SJCRH30 (cell line): Measurements from ENCODE around the gene PLA2G6. TPM values are rescaled to one million over a fixed set of nuclear protein-coding genes. Genes with fewer than 3 reads are reported as not detected.

Experiments
- DNase-seq, 2 experiments: peaks; one replicate each; pipeline ENCODE4 v3.0.0-alpha.2; 2015 to 2020
- H3K27ac ChIP-seq: fragments of 250-450 bp; sonication (Bioruptor Pico); 2 replicates; pipeline ENCODE4 v1.5.1; 2020; ENCODE audit warnings: mild to moderate bottlenecking, moderate library complexity
- H3K27me3 ChIP-seq: fragments of 250-450 bp; sonication (Bioruptor Pico); 2 replicates; pipeline ENCODE4 v1.5.1; 2020; ENCODE audit warnings: mild to moderate bottlenecking, moderate library complexity
- H3K36me3 ChIP-seq: fragments of 250-450 bp; sonication (Bioruptor Pico); 2 replicates; pipeline ENCODE4 v1.5.1; 2020; ENCODE audit warnings: mild to moderate bottlenecking, moderate library complexity
- H3K4me1 ChIP-seq: fragments of 250-450 bp; sonication (Bioruptor Pico); 2 replicates; pipeline ENCODE4 v1.5.1; 2020; ENCODE audit warnings: mild to moderate bottlenecking, moderate library complexity
- H3K4me3 ChIP-seq: fragments of 250-450 bp; sonication (Bioruptor Pico); 2 replicates; pipeline ENCODE4 v1.5.1; 2020; ENCODE audit warnings: mild to moderate bottlenecking, moderate library complexity
- H3K9me3 ChIP-seq: fragments of 250-450 bp; sonication (Bioruptor Pico); replicated peaks from 2 replicates; pipeline ENCODE4 v1.5.1; 2020; ENCODE audit warnings: mild to moderate bottlenecking, moderate library complexity
- total RNA-seq: library from RNA; depleted of rRNA; stranded (reverse); fragments of >200 nt; shearing (Covaris generic); gene quantifications from 2 replicates; pipeline ENCODE4 v1.2.3, GENCODE V29; 2014

PLA2G6 gene
- total RNA-seq, 1 experiment from 2014 or later: 5.4 TPM

DNA sequence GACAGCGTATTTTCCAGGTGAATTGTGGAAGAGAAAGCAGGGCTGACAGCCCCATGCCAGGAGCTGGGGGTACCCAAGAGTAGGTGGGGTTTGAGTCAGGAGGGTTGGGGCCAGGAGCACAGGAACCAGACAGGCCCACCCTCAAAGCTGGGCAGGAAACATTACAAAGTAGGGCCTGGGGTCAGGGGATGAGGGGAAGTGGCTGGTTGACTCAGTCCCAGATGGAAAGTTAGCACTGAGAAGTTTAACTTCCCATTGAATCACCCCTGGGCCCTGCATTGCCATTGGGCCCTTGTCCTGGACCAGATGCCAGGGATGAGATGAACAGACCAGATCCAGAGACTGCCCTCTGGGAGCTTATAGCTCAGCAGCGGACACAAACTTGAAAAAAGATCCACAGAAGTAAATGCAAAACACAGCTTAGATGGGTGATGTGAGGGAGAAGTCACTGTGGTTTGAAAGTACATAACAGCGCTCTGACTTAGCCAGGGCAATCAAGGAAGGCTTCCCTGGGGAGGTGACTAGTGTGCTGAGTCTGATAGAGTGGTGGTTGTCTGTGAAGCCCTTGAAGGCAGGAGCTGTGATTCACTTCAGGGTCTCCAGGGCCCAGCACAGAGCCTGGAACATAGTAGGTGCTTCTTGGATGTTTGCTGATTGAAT, 22.4 kb upstream of the PLA2G6 start:
- H3K9me3 ChIP-seq: no peaks in the 10 kb centered on the region
- no peak for DNase-seq
- H3K27ac ChIP-seq: no peak overlapping the region
- no peak overlapping the region for H3K4me3 ChIP-seq
- H3K27me3 ChIP-seq: no peaks in the 10 kb centered on the region
- H3K4me1 ChIP-seq: 0 out of 2 replicates have a peak, but pooled peaks cover 4% of the 10 kb centered on the region
- no peaks in the 10 kb centered on the region for H3K36me3 ChIP-seq

DNA sequence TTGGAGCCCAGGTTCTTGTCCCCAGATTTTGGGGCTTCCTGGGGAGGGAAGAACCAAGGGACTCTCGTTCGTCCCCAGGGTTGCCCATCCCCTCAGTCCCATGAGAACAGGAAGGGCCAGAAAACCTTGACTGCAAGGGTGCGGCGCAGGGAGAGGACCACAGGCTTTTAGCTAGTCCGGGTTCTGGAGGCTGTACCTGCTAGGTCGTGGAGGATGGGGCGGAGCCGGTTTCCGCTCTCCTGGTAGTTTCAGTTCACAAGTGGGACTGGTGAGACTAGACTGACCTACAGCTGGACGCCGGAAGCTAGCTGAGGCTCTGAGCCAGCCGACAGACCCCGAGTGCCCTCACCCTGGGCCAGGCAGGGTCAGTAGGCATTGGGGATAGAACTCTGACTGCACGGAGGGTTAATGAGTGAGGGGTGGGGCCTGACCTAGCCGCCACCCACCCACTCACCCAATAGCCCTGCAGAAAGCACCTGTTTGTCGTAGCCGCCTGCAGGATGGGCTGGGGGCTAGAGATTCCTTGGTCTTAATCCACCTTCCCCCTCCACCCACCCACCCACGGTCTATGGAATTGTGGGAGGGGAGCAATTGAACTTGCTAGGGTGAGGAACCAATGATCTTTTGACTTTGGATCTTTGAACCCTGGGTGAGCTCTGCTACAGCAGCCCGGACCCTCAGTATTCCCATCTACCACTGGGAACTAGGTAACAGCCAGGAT, 21.6 kb upstream of the PLA2G6 start:
- Histone ChIP-seq H3K27me3 (no peaks in the 10 kb centered on the region), H3K36me3 (no peaks in the 10 kb centered on the region), H3K27ac (peak overlapping the region; percentile 79; the same call in 1 of the 2 replicates), H3K9me3 (no peaks in the 10 kb centered on the region), H3K4me3 (peak overlapping the region; percentile 87), H3K4me1 (0 out of 2 replicates have a peak, but pooled peaks cover 4% of the 10 kb centered on the region)
- DNase-seq: peak in 1 of 2 experiments; percentile 27

DNA sequence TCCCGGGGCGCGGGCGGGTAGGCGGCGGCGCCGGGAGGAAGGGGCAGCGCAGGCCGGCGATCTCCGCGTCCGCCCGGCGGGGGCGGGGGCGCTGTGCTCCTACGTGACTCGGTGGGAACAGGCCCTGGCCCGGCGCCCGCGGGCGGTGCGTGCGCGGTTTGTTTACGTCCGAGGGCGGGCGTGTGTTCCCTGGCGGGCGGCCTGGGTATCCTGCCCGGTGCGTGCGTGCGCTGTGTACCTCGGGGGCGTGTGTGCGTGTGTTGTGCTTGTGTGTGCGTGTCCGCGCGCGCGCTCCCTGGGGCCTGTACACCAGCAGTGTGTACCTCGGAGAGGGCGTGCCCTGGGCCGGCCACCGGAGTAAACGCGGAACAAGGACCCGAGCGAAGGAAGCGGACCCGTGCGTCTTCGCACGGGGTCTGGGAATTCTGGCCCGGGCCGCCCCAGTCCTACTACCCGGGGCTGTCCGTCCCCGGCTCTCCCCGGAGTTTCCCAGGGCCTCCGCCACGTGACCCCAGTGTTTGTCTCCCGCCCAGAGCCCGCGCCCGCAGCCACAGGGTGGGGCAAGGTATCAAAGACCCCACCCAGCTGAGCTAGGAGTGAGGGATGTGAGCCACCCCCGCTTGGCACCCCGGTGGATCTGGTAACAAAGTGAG, 20.9 kb upstream of the PLA2G6 start:
- peak; percentile 56 to 57 for DNase-seq
- H3K27ac ChIP-seq: peak overlapping the region; percentile 79; the same call in 1 of the 2 replicates

DNA sequence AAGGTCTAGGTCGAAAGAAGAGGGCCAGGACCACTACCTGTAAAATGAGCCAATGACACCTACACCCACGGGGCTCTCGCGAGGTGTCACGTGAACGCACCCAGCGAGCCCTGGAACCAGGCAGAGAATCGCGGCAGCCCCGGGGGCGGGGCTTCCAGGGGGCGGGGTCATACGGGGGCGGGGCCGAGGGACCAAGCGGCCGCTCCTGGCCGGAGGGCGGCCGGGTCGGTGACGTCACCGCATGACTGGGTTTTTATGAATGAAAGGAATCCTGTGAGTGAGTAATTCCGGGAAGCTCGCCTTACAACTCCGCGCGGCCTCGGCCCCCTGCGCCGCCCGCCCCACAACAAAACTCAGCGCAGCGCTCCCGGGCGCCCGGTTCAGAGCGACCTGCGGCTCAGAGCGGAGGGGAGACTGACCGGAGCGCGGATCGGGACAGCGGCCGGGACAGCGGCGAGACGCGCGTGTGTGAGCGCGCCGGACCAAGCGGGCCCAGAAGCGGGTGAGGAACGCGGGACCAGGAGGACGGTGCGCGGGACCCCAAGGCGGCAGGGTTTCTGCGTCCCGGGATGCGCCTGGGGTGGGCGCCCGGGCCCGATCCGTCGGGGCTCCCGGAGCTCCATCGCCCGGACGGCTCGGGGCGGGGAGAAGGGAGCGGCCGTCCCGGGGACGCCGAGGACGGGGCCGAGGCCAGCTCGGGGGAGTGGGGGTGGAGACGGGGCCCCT, 20.2 kb upstream of the PLA2G6 start, which contains the start of gene MAFF:
TSS of gene MAFF (plus strand) at position 284 of the 726 bp plus-strand sequence. CDS start 11,860 bp downstream, outside the sequence.
- Histone ChIP-seq H3K27ac (peak within 1 kb of the TSS; percentile 79), H3K9me3 (no peaks in the 10 kb centered on the region), H3K4me1 (0 out of 2 replicates have a peak, but pooled peaks cover 4% of the 10 kb centered on the region), H3K27me3 (no peaks in the 10 kb centered on the region), H3K36me3 (no peaks in the 10 kb centered on the region), H3K4me3 (peak within 1 kb of the TSS; percentile 87)
- peak; percentile 95 for DNase-seq

More for the DNA sequence above, 20.9 kb upstream of the PLA2G6 start:
- H3K4me1 ChIP-seq: 0 out of 2 replicates have a peak, but pooled peaks cover 4% of the 10 kb centered on the region
- no peaks in the 10 kb centered on the region for H3K36me3 ChIP-seq
- no peaks in the 10 kb centered on the region for H3K9me3 ChIP-seq
- peak overlapping the region; percentile 87 for H3K4me3 ChIP-seq
- H3K27me3 ChIP-seq: no peaks in the 10 kb centered on the region

DNA sequence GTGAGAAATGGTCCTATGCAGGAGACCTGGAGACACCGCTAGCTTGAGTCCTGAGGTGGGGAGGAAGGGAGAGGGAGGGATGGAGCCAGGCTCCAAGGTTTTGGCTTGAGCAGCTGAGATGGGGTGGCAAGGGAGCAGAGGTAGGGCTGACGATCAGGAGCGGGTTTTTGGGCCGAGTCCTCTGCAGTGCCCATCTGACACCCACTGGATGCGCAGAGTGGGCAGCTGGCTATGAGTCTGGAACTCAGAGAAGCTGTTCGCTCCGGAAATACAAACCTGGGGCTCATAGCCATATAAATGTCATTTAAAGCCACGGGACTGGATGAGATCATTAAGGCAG, 19.7 kb upstream of the PLA2G6 start:
- Histone ChIP-seq H3K9me3 (no peaks in the 10 kb centered on the region), H3K4me1 (0 out of 2 replicates have a peak, but pooled peaks cover 4% of the 10 kb centered on the region), H3K27me3 (no peaks in the 10 kb centered on the region), H3K27ac (no peak overlapping the region), H3K36me3 (no peaks in the 10 kb centered on the region), H3K4me3 (peak overlapping the region; percentile 87)
- no peak for DNase-seq

DNA sequence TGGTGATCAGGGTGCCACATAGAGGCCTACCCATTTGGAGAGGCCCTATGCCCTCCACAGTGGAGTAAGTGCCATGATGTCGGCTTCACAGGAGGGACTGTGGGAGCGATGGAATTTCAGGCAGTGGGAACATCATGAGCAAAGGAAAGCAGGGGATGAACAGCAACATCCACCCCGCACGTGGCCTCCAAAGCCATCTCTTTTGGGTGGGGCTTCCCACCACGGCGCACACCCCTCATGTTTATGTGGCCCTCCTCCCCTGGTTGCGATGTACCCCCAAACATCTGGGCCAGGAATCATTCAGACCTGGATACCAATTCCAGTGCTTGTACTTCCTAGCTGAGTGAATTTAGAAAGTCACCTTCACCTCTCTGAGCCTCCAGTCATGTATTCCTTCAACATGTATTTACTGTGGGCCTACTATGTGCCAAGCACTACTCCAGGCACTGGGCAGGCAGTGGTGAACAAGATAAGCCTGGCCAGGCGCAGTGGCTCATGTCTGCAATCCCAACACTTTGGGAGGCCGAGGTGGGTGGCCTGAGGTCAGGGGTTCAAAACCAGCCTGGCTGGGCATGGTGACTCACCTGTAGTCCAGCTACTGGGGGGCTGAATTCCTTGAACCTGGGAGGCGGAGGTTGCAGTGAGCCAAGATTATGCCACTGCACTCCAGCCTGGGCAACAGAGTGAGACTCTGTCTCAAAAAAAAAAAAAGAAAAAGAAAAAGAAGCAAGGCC, 18.4 kb upstream of the PLA2G6 start:
- DNase-seq: no peak
- Histone ChIP-seq H3K4me3 (no peak overlapping the region), H3K4me1 (peaks cover 5% of the 10 kb centered on the region), H3K9me3 (no peaks in the 10 kb centered on the region), H3K36me3 (no peaks in the 10 kb centered on the region), H3K27ac (no peak overlapping the region), H3K27me3 (no peaks in the 10 kb centered on the region)

DNA sequence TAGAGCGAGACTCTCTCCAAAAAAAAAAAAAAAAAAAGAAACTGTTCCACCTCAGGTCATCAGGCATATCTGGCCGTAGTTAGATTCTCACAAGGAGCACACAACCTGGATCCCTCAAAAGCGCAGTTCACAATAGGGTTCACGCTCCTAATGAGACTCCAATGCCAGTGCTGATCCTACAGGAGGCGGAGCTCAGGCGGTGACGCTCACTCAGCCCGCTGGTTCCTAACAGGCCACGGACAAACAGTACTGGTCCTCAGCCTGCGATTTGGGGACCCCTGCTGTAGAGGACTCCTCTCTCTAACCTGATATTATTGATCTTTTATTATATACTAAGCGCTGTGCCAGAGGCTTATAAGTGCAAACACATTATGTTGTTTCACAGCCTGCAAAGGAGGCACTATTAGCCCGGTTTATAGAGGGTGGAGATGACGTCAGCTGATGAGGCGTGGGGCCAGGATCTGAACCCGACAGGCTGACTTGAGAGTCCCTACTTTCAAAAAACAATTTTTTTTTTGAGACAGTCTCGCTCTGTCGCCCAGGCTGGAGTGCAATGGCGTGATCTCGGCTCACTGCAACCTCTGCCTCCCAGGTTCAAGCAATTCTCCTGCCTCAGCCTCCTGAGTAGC, 15.3 kb upstream of the PLA2G6 start:
- H3K9me3 ChIP-seq: no peaks in the 10 kb centered on the region
- peak in 1 of 2 experiments; percentile 41 for DNase-seq
- no peaks in the 10 kb centered on the region for H3K27me3 ChIP-seq
- peaks cover 14% of the 10 kb centered on the region for H3K4me1 ChIP-seq
- H3K27ac ChIP-seq: no peak overlapping the region
- no peaks in the 10 kb centered on the region for H3K36me3 ChIP-seq
- H3K4me3 ChIP-seq: peak overlapping the region; percentile 7; the same call in 1 of the 2 replicates

DNA sequence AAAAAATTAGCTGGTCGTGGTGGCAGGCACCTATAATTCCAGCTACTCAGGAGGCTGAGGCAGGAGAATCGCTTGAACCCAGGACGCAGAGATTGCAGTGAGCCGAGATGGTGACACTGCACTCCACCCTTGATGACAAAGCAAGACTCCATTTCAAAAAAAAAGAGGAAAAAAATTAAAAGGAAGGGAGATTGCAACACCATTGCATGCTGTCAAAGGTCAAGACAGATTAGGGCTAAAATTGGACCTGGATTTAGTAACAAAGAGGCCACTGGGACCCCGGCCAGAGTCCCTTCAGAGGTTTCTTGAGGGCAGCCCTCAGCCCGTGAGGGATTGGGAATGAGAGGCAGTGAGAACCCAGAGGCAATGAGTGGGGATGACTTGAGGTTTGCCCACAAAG, 11.9 kb upstream of the PLA2G6 start:
- Histone ChIP-seq H3K36me3 (no peaks in the 10 kb centered on the region), H3K27me3 (no peaks in the 10 kb centered on the region), H3K27ac (no peak overlapping the region), H3K9me3 (no peaks in the 10 kb centered on the region), H3K4me3 (no peak overlapping the region), H3K4me1 (peaks cover 10% of the 10 kb centered on the region)
- DNase-seq: no peak

DNA sequence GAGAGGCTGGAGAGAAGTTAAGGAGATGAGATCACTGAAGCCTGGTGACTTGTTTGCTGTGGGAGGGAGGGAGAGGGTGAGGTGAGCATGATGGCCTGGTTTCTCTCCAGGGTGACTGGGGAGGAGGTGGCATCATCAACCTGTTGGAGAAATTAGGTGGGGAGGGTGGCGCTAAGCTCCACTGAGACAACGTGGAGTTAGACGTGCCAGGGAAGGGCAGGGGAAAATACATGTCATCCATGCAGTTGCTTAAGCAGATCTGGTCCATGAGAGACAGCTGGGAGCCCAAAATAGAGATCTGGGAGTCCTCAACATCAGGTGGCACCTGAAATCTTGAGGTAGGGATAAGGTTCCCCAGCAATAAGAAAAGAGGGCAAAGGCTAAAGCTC, 10.8 kb upstream of the PLA2G6 start:
- H3K27ac ChIP-seq: no peak overlapping the region
- H3K36me3 ChIP-seq: no peaks in the 10 kb centered on the region
- no peak overlapping the region for H3K4me3 ChIP-seq
- no peaks in the 10 kb centered on the region for H3K9me3 ChIP-seq
- H3K4me1 ChIP-seq: peaks cover 10% of the 10 kb centered on the region
- H3K27me3 ChIP-seq: no peaks in the 10 kb centered on the region
- no peak for DNase-seq

DNA sequence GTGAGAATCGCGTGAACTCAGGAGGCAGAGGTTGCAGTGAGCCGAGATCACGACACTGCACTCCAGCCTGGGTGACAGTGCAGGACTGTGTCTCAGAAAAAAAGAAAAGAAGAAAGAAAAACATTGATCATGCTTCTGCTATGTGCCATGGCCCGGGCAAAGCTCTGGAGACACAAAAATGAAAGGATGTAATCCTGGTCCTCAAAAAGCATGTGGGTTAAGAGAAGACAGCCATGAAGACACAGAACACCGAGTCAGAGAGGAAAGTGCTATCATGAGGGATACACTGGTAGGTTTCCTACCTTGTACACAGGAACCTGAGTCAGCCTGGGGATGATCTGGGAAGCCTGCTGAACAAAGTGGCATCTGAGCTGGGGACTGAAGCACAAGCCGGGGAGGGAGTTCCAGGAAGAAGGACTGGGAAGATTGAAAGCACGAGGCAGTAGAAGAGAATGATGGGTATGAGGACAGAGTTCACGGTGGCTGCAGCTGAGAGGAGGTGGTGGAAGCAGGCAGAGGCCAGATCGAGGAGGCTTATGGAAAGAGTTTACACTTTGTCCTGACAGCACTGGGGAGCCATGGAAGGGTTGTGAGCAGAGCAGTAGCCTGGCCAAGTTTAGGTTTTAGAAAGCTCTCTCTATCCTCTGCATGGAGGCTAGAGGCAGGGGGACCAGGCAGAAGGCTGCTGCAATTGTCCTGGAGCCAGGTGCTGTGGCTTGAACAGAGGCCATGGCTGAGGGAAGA, 10.3 kb upstream of the PLA2G6 start:
- H3K4me1 ChIP-seq: peaks cover 14% of the 10 kb centered on the region
- no peak overlapping the region for H3K27ac ChIP-seq
- no peak overlapping the region for H3K4me3 ChIP-seq
- no peak for DNase-seq
- no peaks in the 10 kb centered on the region for H3K36me3 ChIP-seq
- H3K9me3 ChIP-seq: no peaks in the 10 kb centered on the region
- H3K27me3 ChIP-seq: no peaks in the 10 kb centered on the region

DNA sequence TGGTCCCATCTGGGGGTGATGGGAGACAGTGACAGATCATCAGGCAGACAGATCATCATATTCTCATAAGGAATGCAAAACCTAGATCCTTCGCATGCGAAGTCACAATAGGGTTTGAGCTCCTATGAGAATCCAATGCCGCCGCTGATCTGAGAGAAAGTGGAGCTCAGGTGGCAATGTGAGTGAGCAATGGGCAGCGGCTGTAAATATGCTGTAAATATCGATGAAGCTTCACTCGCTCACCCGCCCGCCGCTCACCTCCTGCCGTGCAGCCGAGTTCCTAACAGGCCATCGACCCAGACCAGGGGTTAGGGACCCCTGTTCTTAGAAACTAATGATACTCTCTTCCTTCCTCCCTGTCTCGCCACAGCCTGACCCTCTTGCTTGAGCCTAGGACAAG, 9.4 kb upstream of the PLA2G6 start:
- H3K27ac ChIP-seq: no peak overlapping the region
- H3K4me1 ChIP-seq: peaks cover 14% of the 10 kb centered on the region
- no peaks in the 10 kb centered on the region for H3K27me3 ChIP-seq
- no peaks in the 10 kb centered on the region for H3K36me3 ChIP-seq
- H3K4me3 ChIP-seq: no peak overlapping the region
- DNase-seq: no peak
- H3K9me3 ChIP-seq: no peaks in the 10 kb centered on the region

DNA sequence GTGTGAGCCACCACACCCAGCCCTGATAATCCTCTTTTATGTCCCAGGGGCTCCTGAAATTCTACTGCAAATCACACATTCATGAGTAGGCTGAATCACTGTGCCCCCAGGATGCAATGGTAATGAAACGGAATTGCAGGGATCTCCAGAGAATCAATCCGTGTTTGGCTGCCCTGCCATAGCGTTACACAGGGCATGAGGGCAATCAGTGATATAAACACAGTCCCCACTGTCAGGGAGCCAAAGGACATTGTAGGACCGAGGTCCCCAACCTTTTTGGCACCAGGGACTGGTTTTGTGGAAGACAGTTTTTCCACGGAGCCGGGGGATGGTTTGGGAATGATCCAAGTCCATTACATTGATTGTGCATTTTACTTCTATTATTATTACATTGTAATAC, 9.0 kb upstream of the PLA2G6 start:
- DNase-seq: no peak
- Histone ChIP-seq H3K36me3 (no peaks in the 10 kb centered on the region), H3K27me3 (no peaks in the 10 kb centered on the region), H3K4me1 (peaks cover 14% of the 10 kb centered on the region), H3K4me3 (no peak overlapping the region), H3K9me3 (no peaks in the 10 kb centered on the region), H3K27ac (no peak overlapping the region)

DNA sequence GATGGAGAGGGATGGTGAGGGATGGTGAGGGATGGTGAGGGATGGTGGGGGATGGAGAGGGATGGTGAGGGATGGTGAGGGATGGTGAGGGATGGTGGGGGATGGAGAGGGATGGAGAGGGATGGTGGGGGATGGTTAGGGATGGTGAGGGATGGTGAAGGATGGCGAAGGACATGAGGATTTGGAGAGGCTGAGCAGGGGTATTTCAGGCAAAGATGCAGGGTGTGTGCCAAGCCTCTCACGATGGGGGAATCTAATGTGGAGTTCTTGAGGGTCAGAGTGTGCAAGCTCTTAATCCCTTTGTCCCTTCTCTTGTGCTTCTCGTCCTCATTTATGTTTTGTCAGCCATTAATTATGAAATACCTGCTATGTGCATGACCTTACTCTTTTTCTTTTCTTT, 7.5 kb upstream of the PLA2G6 start:
- H3K36me3 ChIP-seq: no peaks in the 10 kb centered on the region
- DNase-seq: no peak
- H3K27me3 ChIP-seq: no peaks in the 10 kb centered on the region
- H3K4me3 ChIP-seq: no peak overlapping the region
- H3K4me1 ChIP-seq: peaks cover 4% of the 10 kb centered on the region; the same call in 1 of the 2 replicates
- H3K9me3 ChIP-seq: no peaks in the 10 kb centered on the region
- no peak overlapping the region for H3K27ac ChIP-seq
